Inflammatory macrophage treated with lipopolysaccharide for 4 hours (primary cell): ENCODE data around the gene KLHDC8B.
"Not testable (repeated sequence)": the region's sequence is repeated elsewhere in the genome, so short reads cannot be mapped to it uniquely, and the experiment has no call there.

Experiments used
- DNase-seq: peaks from one replicate; pipeline ENCODE4 v3.0.0-alpha.2; 2020

The KLHDC8B gene

DNA sequence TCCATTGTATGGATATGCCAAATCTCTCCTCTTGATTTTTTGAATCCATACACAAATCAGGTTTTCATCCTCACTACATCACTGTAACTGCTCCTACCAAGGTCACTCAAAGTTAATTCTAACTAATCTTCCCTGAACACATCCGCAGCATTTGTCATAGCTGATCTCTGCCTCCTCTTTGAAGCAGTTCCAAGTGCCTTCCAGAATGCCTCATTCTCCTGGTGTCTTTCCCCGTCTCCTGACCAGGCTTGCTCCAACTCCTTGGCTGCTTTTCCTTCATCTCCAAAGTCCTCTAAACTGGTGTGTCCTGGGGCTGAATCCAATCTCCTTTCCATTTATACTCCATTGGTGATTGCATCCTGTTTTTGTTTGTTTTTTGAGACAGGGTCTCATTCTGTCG, 26.8 kb downstream of the KLHDC8B start:
- DNase-seq, result no peak

DNA sequence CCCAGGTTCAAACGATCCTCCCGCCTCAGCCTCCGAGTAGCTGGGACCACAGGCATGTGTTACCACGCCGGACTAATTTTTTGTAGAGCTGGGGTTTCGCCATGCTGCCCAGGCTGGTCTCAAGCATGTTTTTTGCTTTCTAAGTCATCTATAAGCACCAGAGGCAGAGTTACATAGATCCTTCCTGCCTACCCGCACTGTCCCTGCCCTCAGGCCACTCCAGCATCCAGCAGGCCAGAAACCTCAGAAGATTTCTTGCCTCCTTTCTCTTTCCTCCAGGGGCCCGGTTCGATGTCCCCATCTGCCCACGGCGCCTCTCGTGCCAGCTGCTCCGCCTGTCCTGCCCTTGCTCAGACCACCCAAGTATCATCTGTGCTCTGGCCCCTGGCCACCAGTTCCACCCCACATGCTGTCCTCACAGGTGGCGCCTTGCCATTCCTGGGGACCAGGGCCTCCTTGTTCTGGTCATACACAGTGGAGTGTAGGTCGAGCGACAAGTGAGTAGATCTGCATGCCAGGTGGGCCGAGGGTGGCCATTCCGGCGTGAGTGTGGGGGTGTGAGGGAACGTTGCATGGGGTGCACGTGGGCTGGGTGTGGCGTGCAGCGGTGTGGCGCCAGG, 27.3 kb downstream of the KLHDC8B start:
- DNase-seq, result no peak

DNA sequence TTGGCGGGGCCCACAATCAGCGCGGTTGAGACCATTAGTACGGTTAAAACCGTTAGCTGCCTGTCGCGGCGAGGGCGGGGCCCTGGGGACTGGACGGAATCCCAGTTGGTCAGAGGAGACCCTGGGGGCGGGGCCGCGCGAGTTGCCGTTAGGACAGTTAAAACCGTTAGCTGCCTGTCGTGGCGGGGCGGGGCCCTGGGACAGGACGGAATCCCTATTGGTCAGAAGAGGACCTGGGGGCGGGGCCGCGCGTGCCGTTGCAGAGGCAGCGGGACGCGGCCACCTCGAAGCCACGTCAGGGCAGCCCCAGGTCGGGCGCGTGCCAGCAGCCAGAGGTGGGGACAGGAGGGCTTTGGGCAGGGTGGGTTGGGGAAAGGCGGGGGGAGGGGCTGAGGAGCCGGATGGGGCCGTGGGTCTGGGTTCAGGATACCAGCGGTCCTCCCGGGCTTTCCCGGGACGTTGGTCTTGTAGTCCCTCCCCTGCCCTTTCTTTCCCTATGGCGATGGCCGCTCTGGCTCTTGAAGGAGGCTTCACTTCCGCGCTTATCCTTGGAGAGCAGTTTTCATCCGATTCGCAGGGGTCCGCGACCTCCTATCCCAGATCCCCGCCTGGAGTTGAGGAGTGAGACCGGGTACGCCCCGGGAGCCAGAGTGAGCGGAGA, 28.0 kb downstream of the KLHDC8B start:
- no peak for DNase-seq

DNA sequence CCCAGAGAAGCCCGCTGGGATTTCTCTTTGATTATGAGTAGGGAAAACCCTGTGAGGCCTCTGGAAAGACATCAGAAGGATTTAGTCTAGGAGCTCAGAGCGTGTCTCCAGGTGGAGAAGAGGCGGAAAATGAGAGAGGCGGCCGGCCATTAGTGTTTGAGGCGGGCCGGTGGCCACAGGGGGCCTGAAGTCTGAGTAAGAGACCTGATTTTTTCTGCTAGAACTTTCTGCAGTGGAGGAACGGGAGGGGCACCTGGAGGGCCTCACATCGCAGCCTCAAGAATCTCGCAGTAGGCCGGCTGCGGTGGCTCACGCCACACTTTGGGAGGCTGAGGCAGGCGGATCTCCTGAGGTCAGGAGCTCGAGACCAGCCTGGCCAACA, 28.5 kb downstream of the KLHDC8B start:
- no peak for DNase-seq

DNA sequence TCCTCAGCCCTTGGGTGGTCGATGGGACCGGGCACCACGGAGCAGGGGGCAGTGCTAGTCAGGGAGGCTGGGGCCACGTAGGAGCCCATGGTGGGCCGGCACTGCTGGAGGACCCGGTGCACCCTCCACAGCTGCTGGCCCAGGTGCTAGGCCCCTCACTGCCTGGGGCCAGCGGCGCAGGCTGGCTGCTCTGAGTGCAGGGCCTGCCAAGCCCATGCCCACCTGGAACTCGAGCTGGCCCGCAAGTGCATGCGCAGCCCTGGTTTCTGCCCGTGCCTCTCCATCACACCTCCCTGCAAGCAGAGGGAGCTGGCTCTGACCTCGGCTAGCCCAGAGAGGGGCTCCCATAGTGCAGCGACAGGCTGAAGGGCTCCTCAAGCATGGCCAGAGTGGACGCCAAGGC, 42.1 kb downstream of the KLHDC8B start:
- no peak for DNase-seq

DNA sequence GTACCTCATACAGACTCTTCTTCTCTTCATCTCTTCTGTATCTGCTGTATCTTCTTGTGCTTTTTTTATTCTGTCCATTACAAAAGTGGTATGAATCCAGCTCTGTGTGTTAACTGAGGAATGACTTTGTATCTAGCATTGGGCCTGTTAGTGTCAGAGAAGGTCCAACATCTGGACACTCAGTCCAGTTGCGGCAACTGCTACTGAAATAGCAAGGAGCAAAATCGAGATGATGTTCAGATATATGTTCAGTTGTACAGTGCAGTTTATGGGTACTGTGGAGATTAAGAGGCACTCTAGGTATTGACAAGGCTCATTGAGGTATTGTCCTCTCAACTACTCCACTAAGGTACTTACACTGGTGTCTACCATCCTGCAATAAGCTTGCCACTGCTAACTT, 42.6 kb downstream of the KLHDC8B start:
- DNase-seq, result no peak

DNA sequence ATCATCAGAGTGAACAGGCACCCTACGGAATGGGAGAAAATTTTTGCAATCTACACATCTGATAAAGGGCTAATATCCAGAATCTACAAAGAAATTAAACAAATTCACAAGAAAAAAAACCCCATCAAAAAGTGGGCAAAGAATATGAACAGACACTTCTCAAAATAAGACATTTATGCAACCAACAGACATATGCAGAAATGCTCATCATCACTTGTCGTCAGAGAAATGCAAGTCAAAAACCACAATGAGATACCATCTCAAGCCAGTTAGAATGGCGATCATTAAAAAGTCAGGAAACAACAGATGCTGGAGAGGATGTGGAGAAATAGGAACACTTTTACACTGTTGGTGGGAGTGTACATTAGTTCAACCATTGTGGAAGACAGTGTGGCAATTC, 45.3 kb downstream of the KLHDC8B start:
- DNase-seq, result not testable (repeated sequence)

DNA sequence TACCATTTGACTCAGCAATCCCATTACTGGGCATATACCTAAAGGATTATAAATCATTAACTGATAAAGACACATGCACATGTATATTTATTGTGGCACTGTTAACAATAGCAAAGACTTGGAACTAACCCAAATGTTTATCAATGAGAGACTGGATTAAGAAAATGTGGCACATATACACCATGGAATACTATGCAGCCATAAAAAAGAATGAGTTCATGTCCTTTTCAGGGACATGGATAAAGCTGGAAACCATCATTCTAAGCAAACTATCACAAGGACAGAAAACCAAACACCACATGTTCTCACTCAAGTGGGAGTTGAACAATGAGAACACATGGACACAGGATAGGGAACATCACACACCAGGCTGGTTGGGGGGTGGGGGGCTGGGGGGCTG, 45.7 kb downstream of the KLHDC8B start:
- not testable (repeated sequence) for DNase-seq

DNA sequence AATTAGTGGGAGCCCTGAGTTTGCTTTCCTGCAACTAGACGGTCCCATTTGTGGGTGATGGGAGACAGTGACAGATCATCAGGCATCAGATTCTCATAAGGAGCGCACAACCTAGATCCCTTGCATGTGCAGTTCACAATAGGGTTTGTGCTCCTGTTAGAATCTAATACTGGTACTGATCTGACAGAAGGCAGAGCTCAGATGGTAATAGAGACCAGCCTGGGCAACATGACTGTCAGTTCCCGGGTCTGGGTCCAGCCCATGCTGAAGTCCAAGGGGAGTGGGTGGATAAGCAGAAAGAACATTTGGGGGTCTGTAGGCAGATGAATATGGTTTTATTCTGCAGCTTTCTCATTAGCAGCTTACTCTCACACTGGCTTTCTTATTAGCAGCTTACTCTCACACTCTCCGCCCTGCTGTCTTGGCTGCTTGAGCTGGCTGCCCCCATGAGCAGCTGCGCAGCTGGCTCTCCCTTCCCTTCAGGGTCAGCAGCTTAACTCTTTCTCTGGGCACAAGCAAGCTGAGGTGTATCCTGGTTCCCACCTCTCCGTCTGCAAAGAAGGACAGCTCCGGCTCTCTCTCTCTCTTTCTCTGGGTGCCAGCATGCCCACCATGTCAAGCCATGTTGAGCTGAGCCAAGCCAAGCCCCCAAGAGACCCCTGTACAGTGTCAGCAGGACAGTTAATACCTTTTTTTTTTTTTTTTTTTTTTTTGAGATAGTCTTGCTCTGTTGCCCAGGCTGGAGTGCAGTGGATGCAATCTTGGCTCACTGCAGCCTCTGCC, 46.5 kb downstream of the KLHDC8B start:
- DNase-seq, result no peak

DNA sequence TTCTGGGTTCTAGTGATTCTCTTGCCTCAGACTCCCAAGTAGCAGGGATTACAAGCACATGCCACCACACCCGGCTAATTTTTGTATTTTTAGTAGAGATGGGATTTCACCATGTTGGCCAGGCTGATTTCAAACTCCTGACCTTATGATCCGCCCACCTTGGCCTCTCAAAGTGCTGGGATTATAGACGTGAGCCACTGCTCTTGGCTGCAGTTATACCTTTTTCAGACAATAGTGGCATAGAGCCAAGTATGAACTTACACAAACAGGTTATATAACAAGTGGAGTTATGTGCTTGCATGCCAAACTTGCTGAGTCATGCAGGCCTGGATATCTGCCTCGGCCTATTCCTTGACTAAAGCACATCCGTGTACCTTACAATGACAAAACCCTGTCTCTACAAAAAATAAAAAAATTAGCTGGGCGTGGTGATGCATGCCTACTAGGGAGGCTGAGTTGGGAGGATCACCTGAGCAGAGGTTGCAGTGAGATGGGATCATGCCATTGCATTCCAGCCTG, 47.1 kb downstream of the KLHDC8B start:
- DNase-seq, result peak; percentile 13

DNA sequence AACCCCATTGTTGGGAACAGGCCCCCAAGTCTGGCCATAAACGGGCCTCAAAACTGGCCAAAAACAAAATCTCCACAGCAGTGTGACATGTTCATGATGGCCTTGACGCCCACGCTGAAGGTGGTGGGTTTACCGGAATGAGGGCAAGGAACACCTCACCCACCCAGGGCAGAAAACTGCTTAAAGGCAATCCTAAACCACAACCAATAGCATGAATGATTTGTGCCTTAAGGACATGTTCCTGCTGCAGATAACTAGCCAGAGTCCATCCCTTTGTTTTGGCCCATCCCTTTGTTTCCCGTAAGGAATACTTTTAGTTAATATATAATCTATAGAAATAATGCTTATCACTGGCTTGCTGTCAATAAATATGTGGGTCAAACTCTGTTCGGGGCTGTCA, 47.7 kb downstream of the KLHDC8B start:
- DNase-seq, result no peak

DNA sequence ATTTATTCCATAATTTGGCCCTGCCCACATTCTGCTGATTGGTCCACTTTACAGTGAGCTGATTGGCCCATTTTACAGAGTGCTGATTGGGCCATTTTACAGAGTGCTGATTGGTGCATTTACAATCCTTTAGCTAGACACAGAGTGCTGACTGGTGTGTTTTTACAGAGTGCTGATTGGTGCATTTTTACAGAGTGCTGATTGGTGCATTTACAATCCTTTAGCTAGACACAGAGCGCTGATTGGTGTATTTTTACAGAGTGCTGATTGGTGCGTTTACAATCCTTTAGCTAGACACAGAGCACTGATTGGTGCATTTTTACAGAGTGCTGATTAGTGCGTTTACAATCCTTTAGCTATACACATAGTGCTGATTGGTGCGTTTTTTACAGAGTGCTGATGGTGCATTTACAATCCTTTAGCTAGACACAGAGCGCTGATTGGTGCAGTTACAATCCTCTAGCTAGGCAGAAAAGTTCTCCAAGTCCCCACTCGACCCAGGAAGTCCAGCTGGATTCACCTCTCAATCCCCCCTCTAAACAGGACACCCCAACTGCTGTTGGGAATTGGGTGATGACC, 49.7 kb downstream of the KLHDC8B start:
- not testable (repeated sequence) for DNase-seq

DNA sequence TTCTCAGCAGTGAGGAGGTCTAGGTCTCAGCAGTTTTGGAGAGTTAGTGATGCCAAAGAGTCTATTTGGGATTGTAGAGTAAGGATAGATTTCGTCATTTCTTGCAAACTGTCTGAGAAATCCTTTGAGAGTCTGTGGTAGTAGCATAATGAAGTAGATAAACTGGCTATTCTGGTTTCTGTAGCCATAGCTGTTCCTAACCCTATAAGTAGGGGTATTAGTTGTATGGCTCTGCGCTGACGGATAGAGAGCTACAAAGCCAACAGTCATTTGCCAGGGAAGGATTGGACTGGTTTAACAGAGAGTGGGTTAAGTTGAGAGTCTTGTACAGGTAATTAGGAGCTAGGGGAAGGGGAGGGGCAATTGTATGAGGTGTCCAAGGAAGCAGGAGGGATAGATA, 50.6 kb downstream of the KLHDC8B start:
- DNase-seq, result no peak
